Transverse colon (tissue), 4 donors: ENCODE results near the gene CPLX1. TPM values are rescaled to one million over a fixed set of nuclear protein-coding genes. Genes with fewer than 3 reads are reported as not detected.
"Not testable (repeated sequence)": the region's sequence is repeated elsewhere in the genome, so short reads cannot be mapped to it uniquely, and the experiment has no call there.

Source experiments
- DNase-seq: peaks from one replicate; pipeline ENCODE4 v3.0.0-alpha.2; 2019
- H3K27ac ChIP-seq, 4 donors: fragments of 200-600 bp; sonication (generic); 2 replicates each; pipeline ENCODE4 v1.5.1; 2016 to 2018; ENCODE audit warnings: inconsistent platforms in 4 of 4
- H3K27me3 ChIP-seq: fragments of 200-600 bp; sonication (generic); 2 replicates; pipeline ENCODE4 v1.5.1; 2017; ENCODE audit warnings: inconsistent platforms
- H3K36me3 ChIP-seq, 4 donors: fragments of 200-600 bp; sonication (generic); 2 replicates each; pipeline ENCODE4 v1.5.1; 2017 to 2019; ENCODE audit warnings: inconsistent platforms in 4 of 4
- H3K4me1 ChIP-seq, 4 donors: fragments of 200-600 bp; sonication (generic); 2 replicates each; pipeline ENCODE4 v1.5.1; 2017 to 2020; ENCODE audit warnings: inconsistent platforms in 4 of 4
- H3K4me3 ChIP-seq, 4 donors: fragments of 200-600 bp; sonication (generic); 1 replicate in 1 of 4; 2 replicates in 3 of 4; pipeline versions ENCODE4 v1.5.1 to v1.6.1; 2017 to 2019; ENCODE audit warnings: inconsistent platforms in 4 of 4
- H3K9me3 ChIP-seq, 2 donors: fragments of 200-600 bp; sonication (generic); 2 replicates each; pipeline ENCODE4 v1.5.1; 2017 to 2019; ENCODE audit warnings: inconsistent platforms in 2 of 2
- EP300 ChIP-seq: sonication (generic); formaldehyde crosslinking; IDR thresholded peaks from one replicate; pipeline ENCODE4 v1.6.1; 2017; ENCODE audit warnings: antibody characterized with exemption, low read depth
- POLR2A ChIP-seq: fragments of 450-650 bp; IDR thresholded peaks from one replicate; pipeline ENCODE4 v1.6.1; 2016; ENCODE audit warnings: antibody characterized with exemption, mild to moderate bottlenecking, moderate library complexity
- POLR2AphosphoS5 ChIP-seq, 3 donors: sonication (generic); formaldehyde crosslinking; IDR thresholded peaks; one replicate each; pipeline ENCODE4 v1.6.1; 2016; ENCODE audit warnings: antibody characterized with exemption in 3 of 3
- WGBS, 2 donors: methylation state at CpG; one replicate each; pipeline ENCODE4 v1.1.5; 2018; ENCODE audit warnings: low coverage in 1 of 2; 5-methylcytosine and 5-hydroxymethylcytosine counted together
- in situ Hi-C, 4 donors: fragments of 200-750 bp; cut with MboI; loops; one replicate each; pipeline versions ENCODE4 v1.15.0 to v1.15.1; 2017; ENCODE audit warnings: low sequenced_read_pairs in 3 of 4, low pct_ligation_motif_present in 1 of 4, low pct_unique_long_range_greater_than_20kb in 1 of 4
- intact Hi-C: fragments of 100-400 bp; cut with DNase I; formaldehyde crosslinking; loops from one replicate; pipeline ENCODE4 v1.15.1; 2023; ENCODE audit warnings: low total_unique reads
- total RNA-seq, 4 donors: library from RNA; depleted of rRNA; stranded (reverse); fragments of >200 nt; gene quantifications; one replicate each; pipeline ENCODE4 v1.1.0, GENCODE V29; 2016
- TF ChIP-seq, protein P1 (sequence below), 5 experiments: fragments of 200-600 bp in 3 of 5; fragments of 450-650 bp in 2 of 5; sonication (generic) in 3 of 5; IDR thresholded peaks; 1 replicate in 2 of 5; 2 replicates in 3 of 5; pipeline ENCODE4 v1.5.1; 2016 to 2017; ENCODE audit warnings: antibody characterized with exemption in 5 of 5, inconsistent platforms in 3 of 5, mild to moderate bottlenecking in 2 of 5, moderate library complexity in 1 of 5

CPLX1 gene
- total RNA-seq, 4 donors from 2014 or later: 0.32 to 3.7 (median 0.41) TPM; not detected in 1

DNA sequence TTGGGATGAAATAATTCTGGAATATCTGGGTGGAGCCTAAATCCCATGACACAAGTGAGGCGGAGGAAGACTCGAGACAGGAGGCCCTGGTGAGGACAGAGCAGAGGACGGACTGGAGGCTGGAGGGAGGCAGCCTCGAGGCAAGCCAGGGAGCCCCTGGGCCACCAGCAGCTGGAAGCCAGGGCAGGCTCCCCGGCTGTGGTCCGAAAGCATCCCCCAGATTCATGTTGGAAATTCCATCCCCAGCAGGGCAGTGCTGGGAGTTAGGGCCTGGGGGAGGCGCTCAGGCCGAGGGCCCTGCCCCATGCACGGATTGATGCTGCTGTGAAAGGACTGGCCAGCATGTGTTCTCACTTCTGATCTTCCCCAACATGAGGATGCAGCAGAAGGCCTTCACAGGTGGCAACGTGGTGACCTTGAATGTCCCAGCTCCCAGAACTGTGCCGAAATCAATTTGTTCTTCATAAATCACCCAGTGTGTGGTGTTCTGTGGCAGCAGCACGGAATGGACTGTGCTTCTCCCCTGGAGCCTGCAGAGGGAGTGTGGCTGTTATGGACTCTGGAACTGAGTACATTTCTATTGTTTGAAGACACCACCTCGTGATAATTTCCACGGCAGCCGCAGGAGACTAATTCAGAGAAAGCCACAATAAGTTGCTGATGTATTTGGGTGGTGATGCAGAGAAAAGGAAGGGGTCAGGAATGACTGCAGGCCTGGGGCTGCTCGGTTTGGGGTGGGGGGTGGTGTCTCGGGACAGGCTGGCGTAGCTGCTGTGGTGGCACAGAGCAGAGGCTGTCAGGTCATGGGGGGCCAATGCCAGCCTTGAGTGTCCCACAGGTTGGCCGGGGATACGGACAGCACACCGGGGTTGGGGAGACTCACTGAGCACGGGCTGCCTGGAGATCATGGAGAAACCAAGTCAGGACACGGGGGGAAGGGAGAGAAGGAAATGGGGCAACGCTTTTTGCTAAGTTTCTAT, 63.4 kb downstream of the CPLX1 start:
- 84 to 95% methylated on average over 8 to 24 of the region's 24 CpGs for WGBS, 2 donors
- H3K4me3 ChIP-seq: no peak overlapping the region
- no peaks in the 10 kb centered on the region for H3K4me1 ChIP-seq
- H3K27ac ChIP-seq: no peak overlapping the region
- no peaks in the 10 kb centered on the region for H3K27me3 ChIP-seq
- no peak for DNase-seq
- intact Hi-C loops (no loop called here), in situ Hi-C loops (no loop called here)
- TF ChIP-seq POLR2AphosphoS5 (IDR thresholded peaks at IDR 0.05) (peak in 1 of 3 donors; percentile 7), POLR2A (no peak), EP300 (no peak)
- TF ChIP-seq, protein P1, sequence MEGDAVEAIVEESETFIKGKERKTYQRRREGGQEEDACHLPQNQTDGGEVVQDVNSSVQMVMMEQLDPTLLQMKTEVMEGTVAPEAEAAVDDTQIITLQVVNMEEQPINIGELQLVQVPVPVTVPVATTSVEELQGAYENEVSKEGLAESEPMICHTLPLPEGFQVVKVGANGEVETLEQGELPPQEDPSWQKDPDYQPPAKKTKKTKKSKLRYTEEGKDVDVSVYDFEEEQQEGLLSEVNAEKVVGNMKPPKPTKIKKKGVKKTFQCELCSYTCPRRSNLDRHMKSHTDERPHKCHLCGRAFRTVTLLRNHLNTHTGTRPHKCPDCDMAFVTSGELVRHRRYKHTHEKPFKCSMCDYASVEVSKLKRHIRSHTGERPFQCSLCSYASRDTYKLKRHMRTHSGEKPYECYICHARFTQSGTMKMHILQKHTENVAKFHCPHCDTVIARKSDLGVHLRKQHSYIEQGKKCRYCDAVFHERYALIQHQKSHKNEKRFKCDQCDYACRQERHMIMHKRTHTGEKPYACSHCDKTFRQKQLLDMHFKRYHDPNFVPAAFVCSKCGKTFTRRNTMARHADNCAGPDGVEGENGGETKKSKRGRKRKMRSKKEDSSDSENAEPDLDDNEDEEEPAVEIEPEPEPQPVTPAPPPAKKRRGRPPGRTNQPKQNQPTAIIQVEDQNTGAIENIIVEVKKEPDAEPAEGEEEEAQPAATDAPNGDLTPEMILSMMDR (IDR thresholded peaks at IDR 0.05): peak in 3 of 5 experiments; percentile 6 to 21 (median 12)
- peaks cover 0 to 35% (median 10%) of the 10 kb centered on the region in 4 donors for H3K36me3 ChIP-seq
- no peaks in the 10 kb centered on the region for H3K9me3 ChIP-seq

GRCh38 chr4:761739-762138, 64.2 kb downstream of the CPLX1 start:
- TF ChIP-seq, protein P1 (IDR thresholded peaks at IDR 0.05): no peak
- TF ChIP-seq POLR2A: no peak
- 93 to 98% methylated on average over 8 to 14 of the region's 14 CpGs for WGBS, 2 donors
- intact Hi-C loops: no loop called here
- no peak overlapping the region for H3K27ac ChIP-seq
- DNase-seq: no peak
- H3K4me1 ChIP-seq: no peaks in the 10 kb centered on the region
- in situ Hi-C loops: no loop called here
- H3K4me3 ChIP-seq: no peak overlapping the region
- H3K27me3 ChIP-seq: no peaks in the 10 kb centered on the region
- no peaks in the 10 kb centered on the region for H3K9me3 ChIP-seq
- peaks cover 0 to 32% (median 9%) of the 10 kb centered on the region in 4 donors for H3K36me3 ChIP-seq

DNA sequence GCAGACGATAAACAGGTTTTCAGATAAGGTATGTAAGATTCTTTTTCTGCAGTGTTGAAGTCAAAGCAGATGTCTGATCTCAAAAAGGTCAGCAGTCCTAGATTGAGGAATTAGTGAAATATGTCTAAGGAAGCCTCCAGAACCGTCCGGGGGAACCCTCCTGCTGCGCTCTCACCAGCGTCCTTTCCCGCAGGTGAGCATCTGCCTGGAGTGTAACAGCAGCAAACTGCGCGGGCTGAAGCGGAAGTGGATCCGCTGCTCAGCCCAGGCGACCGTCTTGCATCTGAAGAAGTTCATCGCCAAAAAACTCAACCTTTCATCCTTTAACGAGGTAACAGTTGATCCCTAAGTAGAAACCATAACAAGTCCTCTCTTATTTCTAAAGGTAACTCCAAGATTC, 64.8 kb downstream of the CPLX1 start:
- no peak overlapping the region for H3K4me3 ChIP-seq
- no peak overlapping the region for H3K27ac ChIP-seq
- no peaks in the 10 kb centered on the region for H3K27me3 ChIP-seq
- no peaks in the 10 kb centered on the region for H3K4me1 ChIP-seq
- in situ Hi-C loops: no loop called here
- peaks cover 0 to 26% (median 8%) of the 10 kb centered on the region in 4 donors for H3K36me3 ChIP-seq
- WGBS, 2 donors: 89 to 94% methylated on average over 3 to 14 of the region's 14 CpGs
- H3K9me3 ChIP-seq: no peaks in the 10 kb centered on the region
- intact Hi-C loops: no loop called here
- no peak for TF ChIP-seq POLR2A
- TF ChIP-seq EP300: no peak
- TF ChIP-seq, protein P1 (IDR thresholded peaks at IDR 0.05): no peak
- no peak for TF ChIP-seq POLR2AphosphoS5 (IDR thresholded peaks at IDR 0.05)
- no peak for DNase-seq

DNA sequence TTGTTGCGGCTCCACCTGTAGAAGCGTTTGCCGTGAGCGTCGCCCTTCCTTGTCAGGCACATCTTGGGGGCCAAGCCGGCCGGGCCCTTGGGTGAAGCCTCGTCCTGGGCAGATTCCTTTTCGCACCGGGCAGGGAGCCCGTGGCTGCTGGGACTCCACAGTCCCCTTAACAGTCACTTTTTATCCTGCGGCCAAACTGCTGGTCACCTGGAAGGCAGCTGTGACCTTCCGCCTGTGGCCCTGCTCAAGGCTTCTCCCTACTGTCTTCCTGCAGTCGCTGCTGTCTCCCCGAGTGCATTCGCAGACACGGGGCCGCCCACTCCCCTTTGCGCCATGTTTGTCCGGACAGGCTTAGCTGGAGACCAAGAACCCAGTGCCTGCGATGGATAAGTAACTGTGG, 65.3 kb downstream of the CPLX1 start:
- in situ Hi-C loops: no loop called here
- Histone ChIP-seq H3K4me1 (no peaks in the 10 kb centered on the region), H3K4me3 (no peak overlapping the region), H3K36me3 (peaks cover 0 to 23% (median 8%) of the 10 kb centered on the region in 4 donors), H3K27me3 (no peaks in the 10 kb centered on the region), H3K27ac (no peak overlapping the region), H3K9me3 (no peaks in the 10 kb centered on the region)
- DNase-seq: no peak
- intact Hi-C loops: no loop called here
- WGBS, 2 donors: 89 to 100% methylated on average over 1 to 21 of the region's 21 CpGs
- TF ChIP-seq, protein P1 (IDR thresholded peaks at IDR 0.05): no peak
- TF ChIP-seq EP300: no peak

GRCh38 chr4:759810-760209, 66.1 kb downstream of the CPLX1 start:
- WGBS, 2 donors: 73 to 89% methylated on average over 3 to 14 of the region's 24 CpGs
- H3K9me3 ChIP-seq, H3K4me1 ChIP-seq, H3K4me3 ChIP-seq, H3K27me3 ChIP-seq, DNase-seq, H3K27ac ChIP-seq, in situ Hi-C loops: not testable (repeated sequence)
- intact Hi-C loops: loop anchor here (5.0 kb wide), 1 partner anchor 552 kb away; no protein-coding TSS in a partner anchor
- peaks cover 0 to 23% (median 8%) of the 10 kb centered on the region in 4 donors for H3K36me3 ChIP-seq
